DND-41 (cell line): ENCODE results near the gene SOX6.

Experiments
- CTCF ChIP-seq: IDR thresholded peaks from 2 replicates; pipeline ENCODE4 v1.5.1; 2012; ENCODE audit warnings: borderline replicate concordance, low read length, moderate library complexity, mild to moderate bottlenecking; ENCODE audit not compliant: poor library complexity, severe bottlenecking; ENCODE audit errors: extremely low read depth
- EZH2 ChIP-seq: IDR thresholded peaks from 3 replicates; pipeline ENCODE4 v1.6.1; 2012; ENCODE audit warnings: borderline replicate concordance, low read depth, mild to moderate bottlenecking, moderate library complexity, low read length, inconsistent platforms; ENCODE audit not compliant: severe bottlenecking

GRCh38 chr11:16082095-16083055, 274.0 kb downstream of the SOX6 start:
- no peak for TF ChIP-seq CTCF
- TF ChIP-seq EZH2: no peak
